Rectal smooth muscle tissue (tissue), 1 donor: ENCODE data around the gene TJAP1.
"Not testable (repeated sequence)": the region's sequence is repeated elsewhere in the genome, so short reads cannot be mapped to it uniquely, and the experiment has no call there.

Experiments
- H3K27ac ChIP-seq: one replicate; pipeline ENCODE4 v1.7.0; 2013; ENCODE audit warnings: low read depth, low read length, inconsistent platforms
- H3K27me3 ChIP-seq: one replicate; pipeline ENCODE4 v1.7.0; 2013; ENCODE audit warnings: low read length; ENCODE audit not compliant: control insufficient read depth, insufficient read depth
- H3K36me3 ChIP-seq: one replicate; pipeline ENCODE4 v1.7.0; 2013; ENCODE audit warnings: low read length; ENCODE audit not compliant: control insufficient read depth, insufficient read depth
- H3K4me1 ChIP-seq: one replicate; pipeline ENCODE4 v1.7.0; 2013; ENCODE audit warnings: low read length; ENCODE audit not compliant: control insufficient read depth, insufficient read depth
- H3K4me3 ChIP-seq: one replicate; pipeline ENCODE4 v1.7.0; 2013; ENCODE audit warnings: low read length
- H3K9ac ChIP-seq: one replicate; pipeline ENCODE4 v1.7.0; 2013; ENCODE audit warnings: low read length

TJAP1 gene

DNA sequence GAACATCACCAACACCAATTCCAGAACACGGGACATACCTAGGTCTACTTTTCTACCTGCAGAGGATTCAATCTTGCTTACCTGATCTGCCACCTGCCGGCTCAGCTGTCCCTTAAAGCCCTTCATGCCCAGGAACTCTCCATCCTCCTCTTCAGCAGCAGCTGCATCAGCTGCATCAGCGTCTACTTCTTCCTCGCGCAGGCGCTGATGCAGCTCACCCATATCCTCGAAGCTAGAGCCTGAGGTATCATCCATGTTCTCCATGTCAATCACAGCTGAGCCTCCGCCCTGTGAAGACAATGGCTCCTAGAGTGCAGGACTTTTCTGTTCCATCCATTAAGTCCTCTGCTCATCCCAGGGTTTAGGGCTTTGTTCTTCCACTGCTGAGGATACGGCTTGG is 38.4 kb downstream of the TJAP1 start:
- peak overlapping the region; percentile 95 for H3K4me3 ChIP-seq
- peak overlapping the region; percentile 89 for H3K9ac ChIP-seq
- H3K27me3 ChIP-seq = no peaks in the 10 kb centered on the region
- H3K27ac ChIP-seq = no peak overlapping the region
- H3K4me1 ChIP-seq = peaks cover 19% of the 10 kb centered on the region
- H3K36me3 ChIP-seq = peaks cover 35% of the 10 kb centered on the region

DNA sequence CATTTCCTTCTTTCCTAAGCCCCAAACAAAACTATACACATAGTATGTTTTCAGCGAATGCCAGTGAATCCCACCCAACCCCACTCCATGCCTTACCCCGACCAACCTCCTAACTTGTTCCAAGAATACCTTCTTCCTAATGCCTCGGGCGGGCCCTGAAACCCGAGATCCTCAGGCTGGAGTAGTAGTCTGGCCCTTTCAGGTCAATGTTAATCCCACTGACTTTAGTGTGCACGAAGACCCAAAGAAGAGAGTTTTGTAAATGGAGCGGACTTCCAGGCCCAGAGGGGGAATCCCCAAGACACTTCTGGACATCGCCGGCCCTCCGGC is 39.0 kb downstream of the TJAP1 start:
- peak overlapping the region; percentile 95 for H3K4me3 ChIP-seq
- peaks cover 19% of the 10 kb centered on the region for H3K4me1 ChIP-seq
- H3K27ac ChIP-seq = peak overlapping the region; percentile 75
- peaks cover 36% of the 10 kb centered on the region for H3K36me3 ChIP-seq
- H3K27me3 ChIP-seq = no peaks in the 10 kb centered on the region
- peak overlapping the region; percentile 89 for H3K9ac ChIP-seq

DNA sequence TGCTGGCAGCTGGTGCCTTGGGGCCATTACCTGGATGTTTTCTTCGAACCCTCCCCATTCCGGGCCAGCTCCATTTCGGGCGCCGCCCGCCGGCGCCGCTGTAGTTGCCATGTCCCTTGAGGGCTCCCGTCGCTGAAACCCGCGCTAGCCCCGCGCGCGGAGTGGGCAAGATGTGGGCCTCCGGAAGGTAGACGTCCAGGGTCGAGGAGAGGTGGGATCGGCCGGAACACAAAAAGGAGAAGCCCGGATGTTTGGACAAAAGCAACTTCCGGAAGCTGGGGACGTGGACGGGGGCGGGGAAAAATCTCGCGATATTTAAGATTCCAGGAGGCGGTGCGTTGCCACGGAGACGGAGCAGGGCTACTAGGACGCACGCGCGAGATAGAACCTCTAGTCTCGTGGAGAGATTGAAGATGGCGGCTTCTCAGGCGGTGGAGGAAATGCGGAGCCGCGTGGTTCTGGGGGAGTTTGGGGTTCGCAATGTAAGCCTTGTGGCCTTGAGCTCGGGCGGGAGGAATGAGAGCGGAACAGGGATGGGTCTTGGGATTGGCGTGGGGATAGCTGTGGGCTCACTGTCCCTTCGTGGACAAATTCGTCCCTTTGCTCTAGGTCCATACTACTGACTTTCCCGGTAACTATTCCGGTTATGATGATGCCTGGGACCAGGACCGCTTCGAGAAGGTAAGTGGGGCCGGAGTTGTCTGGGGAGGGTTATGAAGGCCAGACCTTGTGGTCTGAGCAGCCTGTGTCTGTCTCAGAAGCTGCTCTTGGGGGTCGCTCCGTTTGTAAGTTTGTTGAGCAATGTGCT is 39.5 kb downstream of the TJAP1 start, which contains the start of the genes POLR1C and YIPF3:
TSS of gene POLR1C (plus strand) at position 393 of the 808 bp plus-strand sequence. CDS start at position 414, 21 bp downstream.
TSS of gene YIPF3 (minus strand) at position 230 of the 808 bp plus-strand sequence. CDS start at position 111, 119 bp downstream.
- H3K27me3 ChIP-seq = no peaks in the 10 kb centered on the region
- H3K27ac ChIP-seq = peak within 1 kb of the TSS; percentile 75

DNA sequence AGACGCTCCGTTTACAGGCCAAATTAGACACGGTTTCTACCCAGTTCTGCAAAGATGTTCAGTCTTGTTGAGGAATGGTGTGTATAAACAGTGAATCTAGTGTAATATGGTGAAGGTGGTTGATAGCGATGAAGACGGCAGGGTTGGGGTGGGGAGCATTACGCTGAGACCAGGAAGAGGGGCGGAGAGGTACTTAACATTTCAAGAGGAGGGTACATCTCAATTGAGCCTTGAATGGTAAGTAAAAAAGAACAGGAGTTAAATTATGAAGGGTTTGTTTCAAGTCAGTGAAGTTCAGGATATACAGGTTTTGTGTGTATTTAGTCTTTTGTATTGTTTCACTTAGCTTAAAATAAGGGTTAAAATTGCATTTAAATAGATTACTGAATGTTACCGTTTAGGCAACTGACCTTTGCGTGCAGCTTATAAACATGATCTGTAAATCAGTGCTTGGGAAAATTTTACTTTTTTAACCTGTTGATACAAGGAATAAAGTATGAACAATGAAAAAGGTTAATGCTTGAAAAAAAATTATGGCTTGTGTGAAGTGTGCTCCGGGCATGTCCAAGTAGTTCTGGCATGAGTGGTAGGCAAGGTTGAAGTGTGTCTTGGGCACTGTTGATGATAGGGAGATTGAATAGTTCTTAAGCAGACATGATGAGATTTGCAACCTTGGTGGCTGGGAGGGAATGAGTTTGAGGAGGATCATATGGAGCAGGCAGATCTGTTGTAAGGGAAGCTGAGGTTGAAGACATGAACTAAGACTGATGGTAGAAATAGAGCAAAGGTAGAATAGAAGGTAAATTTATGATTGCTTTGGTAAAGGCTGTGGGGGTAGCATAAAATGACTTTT is 40.4 kb downstream of the TJAP1 start:
- Histone ChIP-seq H3K4me1 (peaks cover 19% of the 10 kb centered on the region), H3K36me3 (peaks cover 28% of the 10 kb centered on the region), H3K27ac (peak overlapping the region; percentile 48), H3K4me3 (peak overlapping the region; percentile 95), H3K27me3 (no peaks in the 10 kb centered on the region), H3K9ac (peak overlapping the region; percentile 85)

More for the DNA sequence above, 39.5 kb downstream of the TJAP1 start, which contains the start of the genes POLR1C and YIPF3:
- Histone ChIP-seq H3K36me3 (peaks cover 30% of the 10 kb centered on the region), H3K4me1 (peaks cover 19% of the 10 kb centered on the region), H3K9ac (peak within 1 kb of the TSS; percentile 89), H3K4me3 (peak within 1 kb of the TSS; percentile 95)

DNA sequence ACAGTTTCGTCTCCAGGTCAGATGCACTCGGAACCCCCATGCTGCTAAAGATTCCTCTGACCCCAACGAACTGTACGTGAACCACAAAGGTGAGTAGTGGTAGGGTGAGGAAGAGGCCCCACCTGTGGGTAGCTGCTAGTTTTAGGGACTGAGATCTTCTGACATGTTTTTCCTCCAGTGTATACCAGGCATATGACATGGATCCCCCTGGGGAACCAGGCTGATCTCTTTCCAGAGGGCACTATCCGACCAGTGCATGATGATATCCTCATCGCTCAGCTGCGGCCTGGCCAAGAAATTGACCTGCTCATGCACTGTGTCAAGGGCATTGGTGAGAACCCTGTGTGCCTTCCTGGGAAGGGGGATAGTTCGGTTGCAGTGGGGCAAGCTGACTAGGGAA is 42.7 kb downstream of the TJAP1 start:
- Histone ChIP-seq H3K27me3 (no peaks in the 10 kb centered on the region), H3K36me3 (peaks cover 23% of the 10 kb centered on the region), H3K4me3 (no peak overlapping the region), H3K27ac (no peak overlapping the region), H3K4me1 (peaks cover 19% of the 10 kb centered on the region), H3K9ac (no peak overlapping the region)

DNA sequence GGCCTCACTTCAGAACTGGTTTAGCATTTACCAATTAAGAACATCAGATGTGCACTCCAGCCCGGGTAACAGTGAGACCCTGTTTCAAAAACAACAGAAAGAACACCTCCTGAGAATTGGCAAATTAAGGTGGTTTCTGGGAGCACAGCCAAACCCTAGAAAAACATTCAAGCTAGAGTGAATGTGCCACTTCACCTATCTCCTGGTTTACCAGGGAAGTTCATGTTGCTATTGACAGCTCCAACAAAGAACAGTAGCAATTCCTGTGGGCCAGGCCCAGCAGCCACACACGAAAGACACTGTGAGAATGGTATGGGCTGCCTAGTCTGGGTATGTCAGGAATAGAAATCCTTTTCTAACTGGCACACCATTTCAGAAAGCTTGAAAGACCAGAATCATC is 44.5 kb downstream of the TJAP1 start:
- Histone ChIP-seq H3K36me3 (peaks cover 37% of the 10 kb centered on the region), H3K4me1 (peaks cover 12% of the 10 kb centered on the region), H3K27ac (no peak overlapping the region), H3K9ac (no peak overlapping the region), H3K4me3 (no peak overlapping the region), H3K27me3 (no peaks in the 10 kb centered on the region)

DNA sequence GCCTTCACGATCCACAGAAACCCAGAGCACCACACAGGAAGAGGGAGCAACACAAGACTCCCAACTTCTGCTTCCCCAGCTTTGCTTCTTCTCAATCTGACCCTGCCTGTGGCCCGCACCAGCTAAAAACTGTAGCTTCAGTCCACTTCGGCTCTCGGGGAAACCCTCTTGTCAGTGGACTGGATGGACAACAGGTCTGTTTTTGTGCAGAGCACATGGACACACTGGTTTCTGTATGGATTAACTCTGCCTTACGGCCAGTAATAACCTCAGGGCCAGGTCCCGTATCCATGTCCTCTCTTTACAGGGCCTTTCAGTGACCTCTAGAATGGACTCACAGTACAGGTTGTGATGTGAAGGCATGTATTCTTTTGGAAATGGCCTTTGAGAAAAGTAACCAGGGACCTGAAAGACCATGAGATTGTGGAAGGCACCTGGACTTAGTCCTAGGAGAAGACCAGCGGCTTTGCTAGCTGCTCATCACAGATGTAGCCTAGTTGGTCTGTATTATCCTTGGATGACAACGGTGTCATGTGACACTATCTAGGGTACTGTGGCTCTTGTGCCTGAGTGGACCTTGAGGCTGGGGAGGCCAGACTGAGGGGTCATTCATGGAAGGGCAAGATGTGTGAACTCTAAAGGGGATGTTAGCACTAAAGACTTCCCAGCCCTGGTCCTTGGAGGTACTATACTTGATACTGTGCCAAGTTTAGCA is 45.3 kb downstream of the TJAP1 start:
- H3K4me3 ChIP-seq = no peak overlapping the region
- H3K27ac ChIP-seq = no peak overlapping the region
- peaks cover 41% of the 10 kb centered on the region for H3K36me3 ChIP-seq
- peaks cover 7% of the 10 kb centered on the region for H3K4me1 ChIP-seq
- H3K9ac ChIP-seq = no peak overlapping the region
- H3K27me3 ChIP-seq = no peaks in the 10 kb centered on the region

DNA sequence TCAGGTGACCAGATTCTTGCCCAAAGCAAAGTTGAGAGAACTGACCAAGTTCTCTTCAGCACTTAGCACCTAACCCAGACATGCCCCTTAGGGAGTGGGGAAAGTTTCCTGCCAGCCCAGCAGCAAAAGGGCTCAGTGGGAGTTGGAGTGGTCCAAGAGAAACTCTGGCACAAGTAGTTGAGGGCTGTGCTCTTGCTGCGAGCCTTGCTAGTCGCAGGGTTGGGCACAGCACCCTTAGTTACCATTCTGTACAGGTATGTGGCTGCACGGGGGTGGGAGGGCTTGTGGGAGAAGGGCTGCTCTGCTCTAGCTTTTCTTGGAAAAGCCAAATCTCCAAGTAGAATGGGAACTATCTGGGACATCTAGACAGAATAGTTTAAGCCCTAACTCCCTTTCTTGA is 45.9 kb downstream of the TJAP1 start:
- H3K36me3 ChIP-seq = peaks cover 44% of the 10 kb centered on the region
- no peaks in the 10 kb centered on the region for H3K27me3 ChIP-seq
- peaks cover 2% of the 10 kb centered on the region for H3K4me1 ChIP-seq
- no peak overlapping the region for H3K27ac ChIP-seq
- no peak overlapping the region for H3K9ac ChIP-seq
- H3K4me3 ChIP-seq = no peak overlapping the region

DNA sequence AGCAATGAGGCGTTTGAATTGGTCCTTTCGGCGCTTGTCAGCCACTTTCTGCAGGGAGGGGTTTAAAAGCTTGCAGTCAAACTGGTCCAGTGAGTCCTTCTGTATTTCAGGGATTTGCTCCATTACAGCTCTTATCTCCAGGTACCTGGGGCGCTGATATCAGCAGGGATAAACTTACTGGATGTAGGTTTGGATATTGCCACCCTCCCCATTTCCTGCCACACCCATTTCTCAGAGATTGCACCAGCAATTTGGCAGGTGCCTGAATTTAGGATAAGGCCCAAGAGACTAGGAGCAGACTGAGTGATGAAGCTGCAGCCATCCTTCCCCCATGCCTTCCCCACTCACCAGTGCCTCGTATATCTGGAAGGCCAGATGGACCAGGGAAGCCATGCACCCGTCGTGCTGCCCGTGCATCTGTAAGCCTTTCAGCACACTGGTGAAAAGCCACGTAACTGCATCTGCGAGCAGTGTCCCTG is 47.2 kb downstream of the TJAP1 start:
- Histone ChIP-seq H3K36me3 (peaks cover 48% of the 10 kb centered on the region), H3K4me1 (no peaks in the 10 kb centered on the region), H3K27me3 (no peaks in the 10 kb centered on the region), H3K4me3 (no peak overlapping the region), H3K9ac (no peak overlapping the region), H3K27ac (no peak overlapping the region)

DNA sequence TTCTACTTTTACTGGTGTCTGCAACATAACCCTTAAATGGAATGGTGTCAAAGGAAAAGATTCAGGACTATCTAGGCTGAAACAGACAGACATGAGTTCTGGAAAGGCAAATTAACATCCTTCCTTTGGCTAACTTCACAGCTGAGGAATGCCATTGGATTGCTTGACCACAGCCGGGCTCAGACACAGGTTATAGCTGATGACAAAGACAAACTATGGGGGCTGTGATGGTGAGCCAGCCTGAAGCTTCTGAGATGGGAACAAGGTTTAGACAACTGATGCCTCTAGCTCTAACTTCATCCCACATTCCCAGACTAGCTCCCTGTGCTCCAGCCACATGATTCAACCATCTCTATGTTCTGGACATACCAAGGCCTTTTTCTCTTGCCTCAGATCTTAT is 54.8 kb downstream of the TJAP1 start:
- Histone ChIP-seq H3K36me3 (peaks cover 23% of the 10 kb centered on the region), H3K27me3 (no peaks in the 10 kb centered on the region), H3K4me3 (no peak overlapping the region), H3K4me1 (no peaks in the 10 kb centered on the region), H3K9ac (no peak overlapping the region), H3K27ac (no peak overlapping the region)

DNA sequence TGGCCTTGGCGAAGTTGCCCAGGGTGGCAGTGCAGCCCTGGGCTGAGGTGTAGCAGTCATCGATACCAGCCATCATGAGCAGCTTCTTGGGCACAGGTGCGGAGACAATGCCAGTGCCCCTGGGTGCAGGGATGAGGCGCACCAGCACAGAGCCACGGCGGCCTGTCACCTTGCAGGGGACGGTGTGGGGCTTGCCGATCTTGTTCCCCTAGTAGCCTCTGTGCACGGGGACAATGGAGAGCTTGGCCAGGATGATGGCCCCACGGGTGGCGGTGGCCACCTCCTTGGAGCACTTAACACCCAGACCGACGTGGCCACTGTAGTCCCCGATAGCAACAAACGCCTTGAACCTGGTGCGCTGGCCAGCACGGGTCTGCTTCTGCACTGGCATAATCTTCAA is 61.6 kb downstream of the TJAP1 start:
- H3K9ac ChIP-seq, H3K36me3 ChIP-seq, H3K4me1 ChIP-seq, H3K27me3 ChIP-seq, H3K4me3 ChIP-seq, H3K27ac ChIP-seq: not testable (repeated sequence)

DNA sequence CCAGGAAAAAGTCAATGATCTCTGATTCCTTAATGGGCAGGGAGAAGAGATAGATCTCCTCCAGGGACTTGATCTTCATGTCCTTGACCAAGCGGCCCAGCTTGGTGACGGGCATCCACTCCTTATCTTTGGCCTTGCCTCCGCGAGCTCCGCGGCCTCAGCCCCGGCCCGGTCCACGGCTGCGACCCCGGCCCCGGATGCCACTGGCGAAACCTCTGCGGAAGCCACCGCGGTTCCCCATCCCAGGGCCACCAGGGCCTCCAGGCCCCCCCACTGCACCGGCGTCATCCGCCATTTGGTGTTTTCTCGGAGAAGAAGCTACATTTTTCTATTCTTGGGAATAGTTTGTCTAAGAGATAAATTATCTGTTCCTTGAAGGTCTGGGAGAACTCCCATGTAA is 62.0 kb downstream of the TJAP1 start:
- not testable (repeated sequence) for H3K27ac ChIP-seq, H3K36me3 ChIP-seq, H3K4me1 ChIP-seq, H3K4me3 ChIP-seq, H3K9ac ChIP-seq, H3K27me3 ChIP-seq
